Measurements from ENCODE around the gene COL23A1. TPM values are rescaled to one million over a fixed set of nuclear protein-coding genes. Genes with fewer than 3 reads are reported as not detected.
A peak's percentile ranks its signal among the peaks of the same experiment; 100 is the strongest.

COL23A1 gene
- total RNA-seq, 2 donors from 2014 or later: 0.14 to 0.20 TPM

- no peaks in the 10 kb centered on the region for H3K36me3 Mint-ChIP-seq
- no peak for ATAC-seq
- DNase-seq (ENCODE audit: low spot score in 2 of 2): peak in 1 of 2 donors; percentile 43
- peak overlapping the region in 1 of 2 donors; percentile 36 for H3K27ac Mint-ChIP-seq
- H3K9me3 Mint-ChIP-seq: no peaks in the 10 kb centered on the region
Observed at GRCh38 chr5:178454821-178455479, 135.2 kb downstream of the COL23A1 start.

- ATAC-seq (no peak), DNase-seq (ENCODE audit: low spot score in 2 of 2) (no peak)
- no peaks in the 10 kb centered on the region for H3K9me3 Mint-ChIP-seq
- H3K27ac Mint-ChIP-seq: no peak overlapping the region
- no peaks in the 10 kb centered on the region for H3K36me3 Mint-ChIP-seq
Observed at GRCh38 chr5:178454303-178454702, 135.9 kb downstream of the COL23A1 start.

GRCh38 chr5:178453224-178453623, 137.0 kb downstream of the COL23A1 start:
- Mint-ChIP-seq H3K9me3 (no peaks in the 10 kb centered on the region), H3K36me3 (no peaks in the 10 kb centered on the region), H3K27ac (no peak overlapping the region)
- DNase-seq (ENCODE audit: low spot score in 2 of 2): peak in 1 of 2 donors; percentile 11
- no peak for ATAC-seq

- Mint-ChIP-seq H3K36me3 (no peaks in the 10 kb centered on the region), H3K27ac (no peak overlapping the region), H3K9me3 (no peaks in the 10 kb centered on the region)
- ATAC-seq (no peak), DNase-seq (ENCODE audit: low spot score in 2 of 2) (no peak)
Observed at GRCh38 chr5:178450121-178451028, 139.8 kb downstream of the COL23A1 start.

GRCh38 chr5:178449163-178450070, 140.8 kb downstream of the COL23A1 start:
- ATAC-seq: no peak
- H3K36me3 Mint-ChIP-seq: no peaks in the 10 kb centered on the region
- no peak overlapping the region for H3K27ac Mint-ChIP-seq
- H3K9me3 Mint-ChIP-seq: no peaks in the 10 kb centered on the region
- DNase-seq (ENCODE audit: low spot score in 2 of 2): peak in 1 of 2 donors; percentile 21

- ATAC-seq (no peak), DNase-seq (ENCODE audit: low spot score in 2 of 2) (no peak)
- no peaks in the 10 kb centered on the region for H3K9me3 Mint-ChIP-seq
- no peak overlapping the region for H3K27ac Mint-ChIP-seq
- no peaks in the 10 kb centered on the region for H3K36me3 Mint-ChIP-seq
Observed at GRCh38 chr5:178445534-178445933, 144.7 kb downstream of the COL23A1 start.

- peak in 1 of 2 donors; percentile 34 for DNase-seq (ENCODE audit: low spot score in 2 of 2)
- Mint-ChIP-seq H3K9me3 (no peaks in the 10 kb centered on the region), H3K36me3 (no peaks in the 10 kb centered on the region), H3K27ac (no peak overlapping the region)
- no peak for ATAC-seq
Observed at GRCh38 chr5:178442405-178443257, 147.6 kb downstream of the COL23A1 start.

- ATAC-seq: no peak
- no peak overlapping the region for H3K27ac Mint-ChIP-seq
- H3K9me3 Mint-ChIP-seq: no peaks in the 10 kb centered on the region
- peak in 1 of 2 donors; percentile 6 for DNase-seq (ENCODE audit: low spot score in 2 of 2)
- H3K36me3 Mint-ChIP-seq: no peaks in the 10 kb centered on the region
Observed at GRCh38 chr5:178441486-178442270, 148.5 kb downstream of the COL23A1 start.

- ATAC-seq (no peak), DNase-seq (ENCODE audit: low spot score in 2 of 2) (no peak)
- Mint-ChIP-seq H3K36me3 (no peaks in the 10 kb centered on the region), H3K9me3 (no peaks in the 10 kb centered on the region), H3K27ac (no peak overlapping the region)
Observed at GRCh38 chr5:178440181-178440580, 150.0 kb downstream of the COL23A1 start.

- DNase-seq (ENCODE audit: low spot score in 2 of 2) (peak in 1 of 2 donors; percentile 7), ATAC-seq (no peak)
- Mint-ChIP-seq H3K9me3 (no peaks in the 10 kb centered on the region), H3K36me3 (no peaks in the 10 kb centered on the region), H3K27ac (no peak overlapping the region)
Observed at GRCh38 chr5:178439493-178440180, 150.6 kb downstream of the COL23A1 start.

GRCh38 chr5:178438796-178439195, 151.4 kb downstream of the COL23A1 start:
- DNase-seq (ENCODE audit: low spot score in 2 of 2) (peak in 1 of 2 donors; percentile 30), ATAC-seq (no peak)
- Mint-ChIP-seq H3K27ac (no peak overlapping the region), H3K36me3 (no peaks in the 10 kb centered on the region), H3K9me3 (no peaks in the 10 kb centered on the region)

GRCh38 chr5:178437386-178438075, 152.7 kb downstream of the COL23A1 start:
- no peaks in the 10 kb centered on the region for H3K9me3 Mint-ChIP-seq
- DNase-seq (ENCODE audit: low spot score in 2 of 2): peak in 1 of 2 donors; percentile 4
- no peaks in the 10 kb centered on the region for H3K36me3 Mint-ChIP-seq
- ATAC-seq: no peak
- H3K27ac Mint-ChIP-seq: no peak overlapping the region

GRCh38 chr5:178436326-178436940, 153.8 kb downstream of the COL23A1 start:
- Mint-ChIP-seq H3K27ac (no peak overlapping the region), H3K36me3 (no peaks in the 10 kb centered on the region), H3K9me3 (no peaks in the 10 kb centered on the region)
- DNase-seq (ENCODE audit: low spot score in 2 of 2) (peak in 1 of 2 donors; percentile 7), ATAC-seq (no peak)

Measured in activated naive CD4-positive, alpha-beta T cell treated with anti-CD3 and anti-CD28 coated beads, Interleukin-2, amount 50 U/mL, for 72 hours (primary cell).